Endodermal cell (in vitro differentiated cells): ENCODE data around the gene SMARCA2. TPM values are rescaled to one million over a fixed set of nuclear protein-coding genes. Genes with fewer than 3 reads are reported as not detected.

Source experiments
- DNase-seq: peaks from one replicate; pipeline ENCODE4 v3.0.0-alpha.2; 2017
- H3K27ac ChIP-seq: 2 replicates; pipeline ENCODE4 v1.5.1; 2013; ENCODE audit warnings: mild to moderate bottlenecking, low read depth, low read length, moderate library complexity
- H3K27me3 ChIP-seq: 2 replicates; pipeline ENCODE4 v1.6.1; 2013; ENCODE audit warnings: mild to moderate bottlenecking, low read length, moderate library complexity; ENCODE audit not compliant: insufficient read depth, control insufficient read depth, poor library complexity, severe bottlenecking
- H3K36me3 ChIP-seq: 2 replicates; pipeline ENCODE4 v1.7.0; 2013; ENCODE audit warnings: mild to moderate bottlenecking, low read length, moderate library complexity; ENCODE audit not compliant: control insufficient read depth, insufficient read depth
- H3K4me1 ChIP-seq: one replicate; pipeline ENCODE4 v1.7.0; 2013; ENCODE audit warnings: low read length; ENCODE audit not compliant: control insufficient read depth, insufficient read depth
- H3K4me3 ChIP-seq: 2 replicates; pipeline ENCODE4 v1.5.1; 2013; ENCODE audit warnings: mild to moderate bottlenecking, low read length, moderate library complexity
- H3K9ac ChIP-seq: 2 replicates; pipeline ENCODE4 v1.6.1; 2013; ENCODE audit warnings: mild to moderate bottlenecking, low read length, moderate library complexity; ENCODE audit not compliant: poor library complexity, severe bottlenecking; ENCODE audit errors: extremely low read depth
- H3K9me3 ChIP-seq: 2 replicates; pipeline ENCODE4 v1.6.1; 2013; ENCODE audit warnings: mild to moderate bottlenecking, low read length, moderate library complexity; ENCODE audit not compliant: control insufficient read depth
- H3K27ac Mint-ChIP-seq: 2 replicates; pipeline ENCODE4 v1.8.0; 2020; ENCODE audit warnings: mixed read lengths
- H3K27me3 Mint-ChIP-seq: 2 replicates; pipeline ENCODE4 v1.8.0; 2021; ENCODE audit warnings: mild to moderate bottlenecking, mixed read lengths; ENCODE audit not compliant: insufficient read depth
- H3K36me3 Mint-ChIP-seq: 2 replicates; pipeline ENCODE4 v1.8.0; 2020; ENCODE audit warnings: low read depth, mixed read lengths
- H3K4me1 Mint-ChIP-seq: 2 replicates; pipeline ENCODE4 v1.8.0; 2020; ENCODE audit warnings: mixed read lengths
- H3K4me3 Mint-ChIP-seq: 2 replicates; pipeline ENCODE4 v1.8.0; 2020; ENCODE audit warnings: mild to moderate bottlenecking, moderate library complexity, mixed read lengths
- H3K9me3 Mint-ChIP-seq: 2 replicates; pipeline ENCODE4 v1.8.0; 2020; ENCODE audit warnings: mild to moderate bottlenecking, mixed read lengths
- WGBS, 2 experiments: methylation state at CpG; one replicate each; pipeline versions ENCODE4 v1.1.5 to v1.1.7; 2013; ENCODE audit warnings: missing lambda C conversion rate in 2 of 2, mixed read lengths in 1 of 2; ENCODE audit not compliant: insufficient coverage in 1 of 2, insufficient read length in 1 of 2; 5-methylcytosine and 5-hydroxymethylcytosine counted together
- total RNA-seq, 2 donors: library from RNA; stranded (reverse); fragmentation: NEBNext Ultra II Directional in 1 of 2; extraction: Animal tissue kit (Norgen Biotek cat#: 25700) in 1 of 2; gene quantifications; 2 replicates in 1 of 2; 3 replicates in 1 of 2; pipeline ENCODE4 v1.2.1, GENCODE V29; 2021
- TF ChIP-seq, protein P1 (sequence below): fragments of 200-600 bp; sonication (generic); conservative IDR thresholded peaks from 2 replicates; pipeline ENCODE4 v1.5.0; 2021; ENCODE audit warnings: antibody characterized with exemption, mild to moderate bottlenecking

Gene SMARCA2
- total RNA-seq, 2 donors from 2014 or later, result 2.6 to 8.6 TPM

DNA sequence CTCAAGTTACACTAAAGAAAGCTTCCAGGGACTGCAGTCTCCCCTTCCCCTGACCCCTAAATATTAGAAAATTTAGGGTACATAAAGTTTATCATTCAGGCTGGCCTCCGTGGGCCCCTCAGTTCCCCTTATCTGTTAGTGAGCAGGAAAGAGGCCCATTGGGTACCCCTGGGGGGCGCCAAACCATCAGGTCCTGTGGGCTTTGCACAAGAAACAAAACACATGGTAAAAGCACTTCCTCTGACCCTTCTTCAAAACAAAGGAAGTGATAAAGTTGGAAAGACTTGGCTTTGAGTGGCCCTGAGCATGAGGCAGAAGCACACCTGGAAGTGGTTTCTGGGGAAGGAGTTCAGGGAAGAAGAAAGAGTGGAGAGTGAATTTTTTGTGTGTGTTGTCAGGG, 213.0 kb downstream of the SMARCA2 start:
- peaks cover 32% of the 10 kb centered on the region for H3K9me3 ChIP-seq
- 55% methylated on average over 2 of the region's 2 CpGs; no CpG with 5 or more reads in 1 of the 2 experiments for whole genome bisulfite sequencing, 2 experiments
- Mint-ChIP-seq H3K27ac (no peak overlapping the region), H3K4me3 (no peak overlapping the region), H3K4me1 (peaks cover 23% of the 10 kb centered on the region), H3K9me3 (peaks cover 30% of the 10 kb centered on the region), H3K27me3 (no peaks in the 10 kb centered on the region), H3K36me3 (peaks cover 83% of the 10 kb centered on the region)
- TF ChIP-seq, protein P1, sequence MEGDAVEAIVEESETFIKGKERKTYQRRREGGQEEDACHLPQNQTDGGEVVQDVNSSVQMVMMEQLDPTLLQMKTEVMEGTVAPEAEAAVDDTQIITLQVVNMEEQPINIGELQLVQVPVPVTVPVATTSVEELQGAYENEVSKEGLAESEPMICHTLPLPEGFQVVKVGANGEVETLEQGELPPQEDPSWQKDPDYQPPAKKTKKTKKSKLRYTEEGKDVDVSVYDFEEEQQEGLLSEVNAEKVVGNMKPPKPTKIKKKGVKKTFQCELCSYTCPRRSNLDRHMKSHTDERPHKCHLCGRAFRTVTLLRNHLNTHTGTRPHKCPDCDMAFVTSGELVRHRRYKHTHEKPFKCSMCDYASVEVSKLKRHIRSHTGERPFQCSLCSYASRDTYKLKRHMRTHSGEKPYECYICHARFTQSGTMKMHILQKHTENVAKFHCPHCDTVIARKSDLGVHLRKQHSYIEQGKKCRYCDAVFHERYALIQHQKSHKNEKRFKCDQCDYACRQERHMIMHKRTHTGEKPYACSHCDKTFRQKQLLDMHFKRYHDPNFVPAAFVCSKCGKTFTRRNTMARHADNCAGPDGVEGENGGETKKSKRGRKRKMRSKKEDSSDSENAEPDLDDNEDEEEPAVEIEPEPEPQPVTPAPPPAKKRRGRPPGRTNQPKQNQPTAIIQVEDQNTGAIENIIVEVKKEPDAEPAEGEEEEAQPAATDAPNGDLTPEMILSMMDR, result peak; percentile 71
- H3K27me3 ChIP-seq, result no peaks in the 10 kb centered on the region
- H3K9ac ChIP-seq, result no peak overlapping the region
- peak; percentile 82 for DNase-seq
- H3K4me3 ChIP-seq, result peak overlapping the region; percentile 12
- H3K36me3 ChIP-seq, result peaks cover 33% of the 10 kb centered on the region
- H3K4me1 ChIP-seq, result no peaks in the 10 kb centered on the region
- no peak overlapping the region for H3K27ac ChIP-seq

DNA sequence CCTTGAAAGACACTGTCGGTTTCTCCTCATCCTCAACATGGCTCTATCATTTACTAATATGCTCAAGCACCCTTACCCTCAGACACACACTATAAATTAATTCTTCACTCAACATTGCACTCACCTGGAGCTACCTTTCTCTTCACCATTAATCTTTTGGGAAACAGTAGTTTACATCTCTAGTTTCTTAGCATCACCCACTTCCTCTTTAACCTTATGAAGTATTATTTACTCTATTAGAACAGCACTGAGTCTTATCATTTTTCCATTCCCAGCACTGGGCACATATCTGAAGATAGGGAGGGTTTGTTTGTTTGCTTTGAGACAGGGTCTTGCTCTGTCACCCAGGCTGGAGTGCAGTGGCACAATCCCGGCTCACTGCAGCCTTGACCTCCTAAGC, 213.5 kb downstream of the SMARCA2 start:
- Histone ChIP-seq H3K4me3 (peak overlapping the region; percentile 12), H3K9me3 (peaks cover 27% of the 10 kb centered on the region), H3K27me3 (no peaks in the 10 kb centered on the region), H3K36me3 (peaks cover 33% of the 10 kb centered on the region), H3K27ac (no peak overlapping the region), H3K4me1 (no peaks in the 10 kb centered on the region), H3K9ac (no peak overlapping the region)
- H3K27me3 Mint-ChIP-seq, result no peaks in the 10 kb centered on the region
- H3K36me3 Mint-ChIP-seq, result peaks cover 82% of the 10 kb centered on the region
- H3K4me3 Mint-ChIP-seq, result no peak overlapping the region
- TF ChIP-seq, protein P1, result no peak
- H3K27ac Mint-ChIP-seq, result no peak overlapping the region
- peaks cover 23% of the 10 kb centered on the region for H3K4me1 Mint-ChIP-seq
- H3K9me3 Mint-ChIP-seq, result peaks cover 25% of the 10 kb centered on the region
- DNase-seq, result no peak
- 96 to 100% methylated on average over 1 to 2 of the region's 2 CpGs for WGBS, 2 experiments

DNA sequence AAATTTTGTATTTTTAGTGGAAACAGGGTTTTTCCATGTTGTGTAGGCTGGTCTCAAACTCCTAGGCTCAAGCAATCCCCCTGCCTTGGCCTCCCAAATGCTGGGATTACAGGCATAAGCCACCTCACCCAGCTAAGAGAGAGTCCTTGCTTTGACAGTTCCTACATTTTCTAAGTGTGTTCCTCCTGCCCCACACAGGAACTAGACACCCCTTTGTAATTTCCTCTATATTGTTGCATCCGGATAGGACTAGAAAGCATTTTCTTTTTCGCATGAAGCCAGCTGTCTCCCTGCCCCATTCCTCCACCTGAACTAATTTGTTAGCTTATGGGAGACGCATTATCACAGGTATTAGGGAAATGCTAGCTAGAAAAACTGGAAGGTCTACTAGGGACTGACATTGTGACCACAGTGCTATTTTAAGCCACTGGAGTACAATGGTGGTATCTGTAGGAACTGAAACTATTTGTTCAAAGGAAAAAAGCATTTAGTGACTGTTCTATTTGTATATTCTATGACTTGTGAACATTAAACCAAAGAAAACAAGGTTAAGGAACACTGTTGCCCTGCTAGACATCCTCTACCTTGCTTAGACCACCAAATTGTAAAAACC, 214.1 kb downstream of the SMARCA2 start:
- no peak overlapping the region for H3K27ac ChIP-seq
- peaks cover 23% of the 10 kb centered on the region for H3K4me1 Mint-ChIP-seq
- no peak for DNase-seq
- TF ChIP-seq, protein P1, result no peak
- H3K4me3 ChIP-seq, result peak overlapping the region; percentile 2
- H3K27ac Mint-ChIP-seq, result no peak overlapping the region
- H3K36me3 ChIP-seq, result peaks cover 33% of the 10 kb centered on the region
- H3K4me3 Mint-ChIP-seq, result no peak overlapping the region
- no peaks in the 10 kb centered on the region for H3K27me3 ChIP-seq
- no peaks in the 10 kb centered on the region for H3K27me3 Mint-ChIP-seq
- peaks cover 19% of the 10 kb centered on the region for H3K9me3 Mint-ChIP-seq
- WGBS, 2 experiments, result 96% methylated on average over 3 of the region's 3 CpGs; no CpG with 5 or more reads in 1 of the 2 experiments
- H3K9me3 ChIP-seq, result peaks cover 21% of the 10 kb centered on the region
- peaks cover 78% of the 10 kb centered on the region for H3K36me3 Mint-ChIP-seq
- H3K9ac ChIP-seq, result no peak overlapping the region
- no peaks in the 10 kb centered on the region for H3K4me1 ChIP-seq
